SH-SY5Y (cell line): ENCODE measurements around the gene MSH5.

Source experiments
- GATA2 ChIP-seq: IDR thresholded peaks from 2 replicates; pipeline ENCODE4 v1.6.1; 2011; ENCODE audit warnings: mild to moderate bottlenecking, low read depth, low read length
- GATA3 ChIP-seq: IDR thresholded peaks from 2 replicates; pipeline ENCODE4 v1.6.1; 2011; ENCODE audit warnings: low read depth, mild to moderate bottlenecking, low read length, moderate library complexity

- TF ChIP-seq GATA2 (no peak), GATA3 (no peak)
Observed at GRCh38 chr6:31722173-31722572, 17.6 kb upstream of the MSH5 start.
